GM23338 (cell line): Measurements from ENCODE around the gene TNRC18. TPM values are rescaled to one million over a fixed set of nuclear protein-coding genes. Genes with fewer than 3 reads are reported as not detected.

Experiments
- ATAC-seq: fragments of 200-7000 bp; cut with Tn5 transposase; 3 replicates; pipeline ENCODE4 v1.9.1; 2020
- DNase-seq: peaks from one replicate; pipeline ENCODE4 v3.0.0-alpha.2; 2015; ENCODE audit warnings: low spot score
- H2AFZ ChIP-seq: fragments of 200-600 bp; sonication (generic); 2 replicates; pipeline ENCODE4 v1.8.0; 2016; ENCODE audit warnings: antibody characterized with exemption, mild to moderate bottlenecking, moderate library complexity
- H3F3A ChIP-seq: fragments of 200-600 bp; sonication (generic); replicated peaks from 2 replicates; pipeline ENCODE4 v1.8.0; 2017; ENCODE audit warnings: antibody characterized with exemption, mixed run types, low read depth
- H3K27ac ChIP-seq: fragments of 200-600 bp; sonication (generic); 2 replicates; pipeline ENCODE4 v1.6.1; 2016; ENCODE audit warnings: low read depth
- H3K27me3 ChIP-seq: fragments of 200-600 bp; sonication (generic); 2 replicates; pipeline ENCODE4 v1.8.0; 2016; ENCODE audit warnings: mild to moderate bottlenecking, mixed run types, moderate library complexity; ENCODE audit not compliant: insufficient read depth
- H3K36me3 ChIP-seq: fragments of 200-600 bp; sonication (generic); 2 replicates; pipeline ENCODE4 v1.8.0; 2016; ENCODE audit warnings: mild to moderate bottlenecking; ENCODE audit not compliant: insufficient read depth
- H3K4me1 ChIP-seq: fragments of 200-600 bp; sonication (generic); 2 replicates; pipeline ENCODE4 v1.8.0; 2016; ENCODE audit warnings: mild to moderate bottlenecking, moderate library complexity; ENCODE audit not compliant: insufficient read depth
- H3K4me2 ChIP-seq: fragments of 200-600 bp; sonication (generic); 2 replicates; pipeline ENCODE4 v1.7.1; 2017; ENCODE audit warnings: mixed run types
- H3K4me3 ChIP-seq: fragments of 200-600 bp; sonication (generic); 2 replicates; pipeline ENCODE4 v1.6.1; 2016; ENCODE audit warnings: mixed run types
- H3K79me2 ChIP-seq: fragments of 200-600 bp; sonication (generic); replicated peaks from 2 replicates; pipeline ENCODE4 v1.8.0; 2017; ENCODE audit warnings: mild to moderate bottlenecking; ENCODE audit not compliant: insufficient read depth
- H3K9me2 ChIP-seq: fragments of 200-600 bp; sonication (generic); 2 replicates; pipeline ENCODE4 v1.8.0; 2017; ENCODE audit not compliant: insufficient read depth
- H4K20me1 ChIP-seq: fragments of 200-600 bp; sonication (generic); replicated peaks from 2 replicates; pipeline ENCODE4 v1.8.0; 2017; ENCODE audit warnings: mild to moderate bottlenecking; ENCODE audit not compliant: insufficient read depth
- H3K27ac Mint-ChIP-seq: 2 replicates; pipeline ENCODE4 v1.8.0; 2020; ENCODE audit warnings: inconsistent platforms, mild to moderate bottlenecking, moderate library complexity, mixed read lengths
- H3K27me3 Mint-ChIP-seq: 3 replicates; pipeline ENCODE4 v1.8.0; 2022; ENCODE audit warnings: low read depth, mild to moderate bottlenecking, moderate library complexity, mixed read lengths, inconsistent platforms; ENCODE audit not compliant: insufficient read depth, poor library complexity
- H3K36me3 Mint-ChIP-seq: 3 replicates; pipeline ENCODE4 v1.8.0; 2021; ENCODE audit warnings: low read depth, mild to moderate bottlenecking, inconsistent platforms, moderate library complexity, mixed read lengths
- H3K4me1 Mint-ChIP-seq: 3 replicates; pipeline ENCODE4 v1.8.0; 2020; ENCODE audit warnings: mild to moderate bottlenecking, inconsistent platforms, mixed read lengths
- H3K4me3 Mint-ChIP-seq: 3 replicates; pipeline ENCODE4 v1.8.0; 2021; ENCODE audit warnings: moderate library complexity, mild to moderate bottlenecking, inconsistent platforms, mixed read lengths
- H3K9me3 Mint-ChIP-seq: 3 replicates; pipeline ENCODE4 v1.8.0; 2020; ENCODE audit warnings: moderate library complexity, mild to moderate bottlenecking, inconsistent platforms, mixed read lengths
- CREB1 ChIP-seq: fragments of 250-450 bp; sonication (Bioruptor Pico); IDR thresholded peaks from 2 replicates; pipeline ENCODE4 v1.5.0; 2020; ENCODE audit warnings: low read depth, mild to moderate bottlenecking, moderate library complexity
- CTCF ChIP-seq, 2 experiments: fragments of 200-600 bp in 1 of 2; sonication (generic) in 1 of 2; conservative IDR thresholded peaks; 2 replicates each; pipeline versions ENCODE4 v1.5.1 to v1.6.1; 2016 to 2017; ENCODE audit warnings: antibody characterized with exemption in 2 of 2, low read depth in 2 of 2, mild to moderate bottlenecking in 2 of 2, moderate library complexity in 1 of 2
- EZH2 ChIP-seq: fragments of 200-600 bp; sonication (generic); IDR thresholded peaks from one replicate; pipeline ENCODE4 v1.8.0; 2017; ENCODE audit warnings: antibody characterized with exemption, mild to moderate bottlenecking, low read depth; ENCODE audit not compliant: unreplicated experiment
- EZH2phosphoT487 ChIP-seq: fragments of 200-600 bp; sonication (generic); IDR thresholded peaks from one replicate; pipeline ENCODE4 v1.8.1; 2018; ENCODE audit warnings: antibody characterized with exemption; ENCODE audit not compliant: unreplicated experiment
- JUNB ChIP-seq: IDR thresholded peaks from one replicate; pipeline ENCODE4 v1.6.1; 2016; ENCODE audit warnings: antibody characterized with exemption; ENCODE audit not compliant: unreplicated experiment
- NANOG ChIP-seq: IDR thresholded peaks from 2 replicates; pipeline ENCODE4 v1.6.1; 2016; ENCODE audit warnings: antibody characterized with exemption, borderline replicate concordance
- POLR2AphosphoS5 ChIP-seq: IDR thresholded peaks from 2 replicates; pipeline ENCODE4 v1.6.1; 2016; ENCODE audit warnings: antibody characterized with exemption, low read depth
- STAT1 ChIP-seq: IDR thresholded peaks from one replicate; pipeline ENCODE4 v1.6.1; 2016; ENCODE audit warnings: antibody characterized with exemption; ENCODE audit not compliant: unreplicated experiment
- ZNF114 ChIP-seq: fragments of 250-450 bp; sonication (Bioruptor Pico); IDR thresholded peaks from 2 replicates; pipeline ENCODE4 v1.5.0; 2020; ENCODE audit warnings: mild to moderate bottlenecking, moderate library complexity
- ZNF331 ChIP-seq: fragments of 250-450 bp; sonication (Bioruptor Pico); IDR thresholded peaks from 2 replicates; pipeline ENCODE4 v1.5.0; 2020; ENCODE audit warnings: low read depth, mild to moderate bottlenecking, moderate library complexity
- polyA plus RNA-seq: library from polyadenylated mRNA; unstranded; fragments of >200 nt; fragmentation: Nextera tagmentation; extraction: Ambion mirVana; gene quantifications from 2 replicates; pipeline ENCODE4 v1.2.1, GENCODE V29; 2016
- total RNA-seq: library from RNA; depleted of rRNA; stranded (reverse); fragments of >200 nt; shearing (Covaris generic); gene quantifications from 2 replicates; pipeline ENCODE4 v1.2.3, GENCODE V29; 2014
- TF ChIP-seq, protein P1 (sequence below): fragments of 250-450 bp; sonication (Bioruptor Pico); IDR thresholded peaks from 2 replicates; pipeline ENCODE4 v1.5.0; 2020; ENCODE audit warnings: mild to moderate bottlenecking, moderate library complexity
- TF ChIP-seq, protein P2 (sequence below): IDR thresholded peaks from one replicate; pipeline ENCODE4 v1.6.1; 2018; ENCODE audit warnings: antibody characterized with exemption; ENCODE audit not compliant: unreplicated experiment
- TF ChIP-seq, protein P3 (sequence below): IDR thresholded peaks from 2 replicates; pipeline ENCODE4 v1.6.1; 2016; ENCODE audit warnings: antibody characterized with exemption

TNRC18 gene
- total and polyA plus RNA-seq, 2 experiments from 2014 or later = 2.1 to 17.5 TPM

DNA sequence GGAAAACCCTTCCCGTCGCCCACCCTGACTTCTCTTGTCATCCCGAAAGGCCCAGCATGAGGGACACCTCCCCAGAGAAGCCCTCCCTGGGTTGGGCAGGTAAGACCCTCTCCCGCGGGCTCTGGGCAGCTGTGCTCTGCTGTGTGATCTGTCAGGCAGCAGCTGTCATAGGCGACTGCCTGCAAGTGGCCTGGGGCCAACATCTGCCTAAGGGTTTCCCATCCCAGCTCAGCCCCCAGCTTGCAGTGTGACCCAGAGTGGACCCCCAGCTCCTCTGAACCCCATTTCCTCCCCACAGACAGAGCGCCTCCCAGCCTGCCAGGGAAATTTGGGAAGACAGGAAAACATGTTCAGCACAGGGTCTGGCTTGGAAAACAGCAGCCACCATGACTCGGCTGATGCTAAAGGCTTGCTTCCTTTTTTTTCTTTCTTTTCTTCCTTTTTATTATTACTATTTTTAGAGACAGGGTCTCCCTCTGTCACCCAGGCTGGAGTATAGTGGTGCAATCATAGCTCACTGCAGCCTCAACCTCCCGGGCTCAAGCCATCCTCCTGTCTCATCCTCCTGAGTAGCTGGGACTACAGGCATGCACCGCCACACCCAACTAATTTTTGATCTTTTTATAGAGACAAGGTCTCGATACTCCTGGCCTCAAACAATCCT, 18.3 kb upstream of the TNRC18 start:
- Histone ChIP-seq H2AFZ (no peak overlapping the region), H3K27me3 (no peaks in the 10 kb centered on the region), H3K9me2 (no peaks in the 10 kb centered on the region), H3K36me3 (no peaks in the 10 kb centered on the region), H3K4me1 (no peaks in the 10 kb centered on the region), H4K20me1 (no peaks in the 10 kb centered on the region), H3K4me2 (no peak overlapping the region), H3F3A (no peaks in the 10 kb centered on the region), H3K27ac (no peak overlapping the region), H3K79me2 (no peaks in the 10 kb centered on the region), H3K4me3 (no peak overlapping the region)
- peaks cover 14% of the 10 kb centered on the region for H3K27me3 Mint-ChIP-seq
- no peak overlapping the region for H3K4me3 Mint-ChIP-seq
- H3K9me3 Mint-ChIP-seq = peaks cover 8% of the 10 kb centered on the region
- H3K27ac Mint-ChIP-seq = no peak overlapping the region
- H3K36me3 Mint-ChIP-seq = peaks cover 10% of the 10 kb centered on the region
- ATAC-seq (no peak), DNase-seq (no peak)
- H3K4me1 Mint-ChIP-seq = no peaks in the 10 kb centered on the region
- TF ChIP-seq, protein P1, sequence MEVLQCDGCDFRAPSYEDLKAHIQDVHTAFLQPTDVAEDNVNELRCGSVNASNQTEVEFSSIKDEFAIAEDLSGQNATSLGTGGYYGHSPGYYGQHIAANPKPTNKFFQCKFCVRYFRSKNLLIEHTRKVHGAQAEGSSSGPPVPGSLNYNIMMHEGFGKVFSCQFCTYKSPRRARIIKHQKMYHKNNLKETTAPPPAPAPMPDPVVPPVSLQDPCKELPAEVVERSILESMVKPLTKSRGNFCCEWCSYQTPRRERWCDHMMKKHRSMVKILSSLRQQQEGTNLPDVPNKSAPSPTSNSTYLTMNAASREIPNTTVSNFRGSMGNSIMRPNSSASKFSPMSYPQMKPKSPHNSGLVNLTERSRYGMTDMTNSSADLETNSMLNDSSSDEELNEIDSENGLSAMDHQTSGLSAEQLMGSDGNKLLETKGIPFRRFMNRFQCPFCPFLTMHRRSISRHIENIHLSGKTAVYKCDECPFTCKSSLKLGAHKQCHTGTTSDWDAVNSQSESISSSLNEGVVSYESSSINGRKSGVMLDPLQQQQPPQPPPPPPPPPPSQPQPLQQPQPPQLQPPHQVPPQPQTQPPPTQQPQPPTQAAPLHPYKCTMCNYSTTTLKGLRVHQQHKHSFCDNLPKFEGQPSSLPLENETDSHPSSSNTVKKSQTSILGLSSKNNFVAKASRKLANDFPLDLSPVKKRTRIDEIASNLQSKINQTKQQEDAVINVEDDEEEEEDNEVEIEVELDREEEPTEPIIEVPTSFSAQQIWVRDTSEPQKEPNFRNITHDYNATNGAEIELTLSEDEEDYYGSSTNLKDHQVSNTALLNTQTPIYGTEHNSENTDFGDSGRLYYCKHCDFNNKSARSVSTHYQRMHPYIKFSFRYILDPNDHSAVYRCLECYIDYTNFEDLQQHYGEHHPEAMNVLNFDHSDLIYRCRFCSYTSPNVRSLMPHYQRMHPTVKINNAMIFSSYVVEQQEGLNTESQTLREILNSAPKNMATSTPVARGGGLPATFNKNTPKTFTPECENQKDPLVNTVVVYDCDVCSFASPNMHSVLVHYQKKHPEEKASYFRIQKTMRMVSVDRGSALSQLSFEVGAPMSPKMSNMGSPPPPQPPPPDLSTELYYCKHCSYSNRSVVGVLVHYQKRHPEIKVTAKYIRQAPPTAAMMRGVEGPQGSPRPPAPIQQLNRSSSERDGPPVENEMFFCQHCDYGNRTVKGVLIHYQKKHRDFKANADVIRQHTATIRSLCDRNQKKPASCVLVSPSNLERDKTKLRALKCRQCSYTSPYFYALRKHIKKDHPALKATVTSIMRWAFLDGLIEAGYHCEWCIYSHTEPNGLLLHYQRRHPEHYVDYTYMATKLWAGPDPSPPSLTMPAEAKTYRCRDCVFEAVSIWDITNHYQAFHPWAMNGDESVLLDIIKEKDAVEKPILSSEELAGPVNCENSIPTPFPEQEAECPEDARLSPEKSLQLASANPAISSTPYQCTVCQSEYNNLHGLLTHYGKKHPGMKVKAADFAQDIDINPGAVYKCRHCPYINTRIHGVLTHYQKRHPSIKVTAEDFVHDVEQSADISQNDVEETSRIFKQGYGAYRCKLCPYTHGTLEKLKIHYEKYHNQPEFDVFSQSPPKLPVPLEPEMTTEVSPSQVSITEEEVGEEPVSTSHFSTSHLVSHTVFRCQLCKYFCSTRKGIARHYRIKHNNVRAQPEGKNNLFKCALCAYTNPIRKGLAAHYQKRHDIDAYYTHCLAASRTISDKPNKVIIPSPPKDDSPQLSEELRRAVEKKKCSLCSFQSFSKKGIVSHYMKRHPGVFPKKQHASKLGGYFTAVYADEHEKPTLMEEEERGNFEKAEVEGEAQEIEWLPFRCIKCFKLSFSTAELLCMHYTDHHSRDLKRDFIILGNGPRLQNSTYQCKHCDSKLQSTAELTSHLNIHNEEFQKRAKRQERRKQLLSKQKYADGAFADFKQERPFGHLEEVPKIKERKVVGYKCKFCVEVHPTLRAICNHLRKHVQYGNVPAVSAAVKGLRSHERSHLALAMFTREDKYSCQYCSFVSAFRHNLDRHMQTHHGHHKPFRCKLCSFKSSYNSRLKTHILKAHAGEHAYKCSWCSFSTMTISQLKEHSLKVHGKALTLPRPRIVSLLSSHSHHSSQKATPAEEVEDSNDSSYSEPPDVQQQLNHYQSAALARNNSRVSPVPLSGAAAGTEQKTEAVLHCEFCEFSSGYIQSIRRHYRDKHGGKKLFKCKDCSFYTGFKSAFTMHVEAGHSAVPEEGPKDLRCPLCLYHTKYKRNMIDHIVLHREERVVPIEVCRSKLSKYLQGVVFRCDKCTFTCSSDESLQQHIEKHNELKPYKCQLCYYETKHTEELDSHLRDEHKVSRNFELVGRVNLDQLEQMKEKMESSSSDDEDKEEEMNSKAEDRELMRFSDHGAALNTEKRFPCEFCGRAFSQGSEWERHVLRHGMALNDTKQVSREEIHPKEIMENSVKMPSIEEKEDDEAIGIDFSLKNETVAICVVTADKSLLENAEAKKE (CRISPR knock-in tag) = no peak
- TF ChIP-seq EZH2 (no peak), JUNB (no peak), EZH2phosphoT487 (no peak), POLR2AphosphoS5 (no peak), ZNF114 (CRISPR knock-in tag) (no peak), CTCF (conservative IDR thresholded peaks at IDR 0.05; ENCODE audit: low read depth in 2 of 2) (no peak), CREB1 (no peak), ZNF331 (CRISPR knock-in tag) (no peak), NANOG (no peak), STAT1 (no peak)
- TF ChIP-seq, protein P2, sequence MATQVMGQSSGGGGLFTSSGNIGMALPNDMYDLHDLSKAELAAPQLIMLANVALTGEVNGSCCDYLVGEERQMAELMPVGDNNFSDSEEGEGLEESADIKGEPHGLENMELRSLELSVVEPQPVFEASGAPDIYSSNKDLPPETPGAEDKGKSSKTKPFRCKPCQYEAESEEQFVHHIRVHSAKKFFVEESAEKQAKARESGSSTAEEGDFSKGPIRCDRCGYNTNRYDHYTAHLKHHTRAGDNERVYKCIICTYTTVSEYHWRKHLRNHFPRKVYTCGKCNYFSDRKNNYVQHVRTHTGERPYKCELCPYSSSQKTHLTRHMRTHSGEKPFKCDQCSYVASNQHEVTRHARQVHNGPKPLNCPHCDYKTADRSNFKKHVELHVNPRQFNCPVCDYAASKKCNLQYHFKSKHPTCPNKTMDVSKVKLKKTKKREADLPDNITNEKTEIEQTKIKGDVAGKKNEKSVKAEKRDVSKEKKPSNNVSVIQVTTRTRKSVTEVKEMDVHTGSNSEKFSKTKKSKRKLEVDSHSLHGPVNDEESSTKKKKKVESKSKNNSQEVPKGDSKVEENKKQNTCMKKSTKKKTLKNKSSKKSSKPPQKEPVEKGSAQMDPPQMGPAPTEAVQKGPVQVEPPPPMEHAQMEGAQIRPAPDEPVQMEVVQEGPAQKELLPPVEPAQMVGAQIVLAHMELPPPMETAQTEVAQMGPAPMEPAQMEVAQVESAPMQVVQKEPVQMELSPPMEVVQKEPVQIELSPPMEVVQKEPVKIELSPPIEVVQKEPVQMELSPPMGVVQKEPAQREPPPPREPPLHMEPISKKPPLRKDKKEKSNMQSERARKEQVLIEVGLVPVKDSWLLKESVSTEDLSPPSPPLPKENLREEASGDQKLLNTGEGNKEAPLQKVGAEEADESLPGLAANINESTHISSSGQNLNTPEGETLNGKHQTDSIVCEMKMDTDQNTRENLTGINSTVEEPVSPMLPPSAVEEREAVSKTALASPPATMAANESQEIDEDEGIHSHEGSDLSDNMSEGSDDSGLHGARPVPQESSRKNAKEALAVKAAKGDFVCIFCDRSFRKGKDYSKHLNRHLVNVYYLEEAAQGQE = no peak
- TF ChIP-seq, protein P3, sequence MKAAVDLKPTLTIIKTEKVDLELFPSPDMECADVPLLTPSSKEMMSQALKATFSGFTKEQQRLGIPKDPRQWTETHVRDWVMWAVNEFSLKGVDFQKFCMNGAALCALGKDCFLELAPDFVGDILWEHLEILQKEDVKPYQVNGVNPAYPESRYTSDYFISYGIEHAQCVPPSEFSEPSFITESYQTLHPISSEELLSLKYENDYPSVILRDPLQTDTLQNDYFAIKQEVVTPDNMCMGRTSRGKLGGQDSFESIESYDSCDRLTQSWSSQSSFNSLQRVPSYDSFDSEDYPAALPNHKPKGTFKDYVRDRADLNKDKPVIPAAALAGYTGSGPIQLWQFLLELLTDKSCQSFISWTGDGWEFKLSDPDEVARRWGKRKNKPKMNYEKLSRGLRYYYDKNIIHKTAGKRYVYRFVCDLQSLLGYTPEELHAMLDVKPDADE = no peak
